CD4-positive, alpha-beta T cell treated with Interleukin-17A for 1 hour (primary cell): ENCODE measurements around the gene BRME1.
A peak's percentile ranks its signal among the peaks of the same experiment; 100 is the strongest.

Experiments
- DNase-seq: peaks from one replicate; pipeline ENCODE4 v3.0.0-alpha.2; 2020

The BRME1 gene

DNA sequence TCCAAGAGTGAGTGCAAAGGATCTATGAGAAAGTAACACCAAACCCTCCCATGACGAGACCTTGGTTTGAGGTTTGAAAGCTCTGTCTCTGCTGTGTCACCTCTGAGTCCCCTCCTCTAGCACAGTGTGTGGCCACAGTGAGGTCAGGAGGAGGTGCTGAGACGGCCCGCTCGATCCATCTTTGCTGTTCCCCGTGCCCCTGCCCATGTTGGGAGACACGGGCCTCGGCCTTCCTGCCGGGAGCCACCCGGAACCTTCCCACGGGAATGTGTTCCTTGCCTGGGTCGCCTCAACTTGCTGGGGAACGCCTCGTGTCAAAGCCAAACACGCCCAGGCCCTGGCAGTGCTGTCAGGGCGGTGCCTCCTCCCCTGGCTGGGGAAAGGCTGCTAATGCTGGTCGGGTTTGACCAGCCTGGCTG, 18.9 kb downstream of the BRME1 start:
- peak; percentile 65 for DNase-seq

DNA sequence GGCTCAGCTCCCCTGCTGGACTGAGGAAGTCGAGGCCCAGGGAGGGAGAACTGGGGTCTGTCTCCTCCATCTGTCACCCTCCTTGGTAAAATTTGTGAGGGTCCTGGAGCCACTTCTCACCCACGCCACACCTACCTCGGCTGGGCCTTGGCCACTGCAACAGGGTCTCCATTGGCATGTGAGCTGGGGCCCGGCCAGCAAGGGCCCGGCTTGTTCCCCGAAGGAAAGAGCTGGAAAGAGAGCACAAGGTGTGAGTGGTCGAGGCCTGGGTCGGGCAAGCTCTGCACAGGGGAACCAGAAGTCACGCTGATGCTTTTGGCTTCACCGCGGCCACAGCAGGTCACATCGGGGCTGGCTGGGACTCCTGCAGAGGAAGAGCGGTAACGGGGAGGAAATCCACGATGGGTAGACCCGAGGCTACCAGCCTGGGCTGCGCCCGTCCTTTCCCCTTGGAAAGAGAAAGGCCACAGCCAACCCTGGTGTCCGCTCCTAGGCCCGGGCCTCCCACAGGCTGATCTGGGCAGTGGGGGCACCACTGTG, 20.0 kb downstream of the BRME1 start:
- no peak for DNase-seq

DNA sequence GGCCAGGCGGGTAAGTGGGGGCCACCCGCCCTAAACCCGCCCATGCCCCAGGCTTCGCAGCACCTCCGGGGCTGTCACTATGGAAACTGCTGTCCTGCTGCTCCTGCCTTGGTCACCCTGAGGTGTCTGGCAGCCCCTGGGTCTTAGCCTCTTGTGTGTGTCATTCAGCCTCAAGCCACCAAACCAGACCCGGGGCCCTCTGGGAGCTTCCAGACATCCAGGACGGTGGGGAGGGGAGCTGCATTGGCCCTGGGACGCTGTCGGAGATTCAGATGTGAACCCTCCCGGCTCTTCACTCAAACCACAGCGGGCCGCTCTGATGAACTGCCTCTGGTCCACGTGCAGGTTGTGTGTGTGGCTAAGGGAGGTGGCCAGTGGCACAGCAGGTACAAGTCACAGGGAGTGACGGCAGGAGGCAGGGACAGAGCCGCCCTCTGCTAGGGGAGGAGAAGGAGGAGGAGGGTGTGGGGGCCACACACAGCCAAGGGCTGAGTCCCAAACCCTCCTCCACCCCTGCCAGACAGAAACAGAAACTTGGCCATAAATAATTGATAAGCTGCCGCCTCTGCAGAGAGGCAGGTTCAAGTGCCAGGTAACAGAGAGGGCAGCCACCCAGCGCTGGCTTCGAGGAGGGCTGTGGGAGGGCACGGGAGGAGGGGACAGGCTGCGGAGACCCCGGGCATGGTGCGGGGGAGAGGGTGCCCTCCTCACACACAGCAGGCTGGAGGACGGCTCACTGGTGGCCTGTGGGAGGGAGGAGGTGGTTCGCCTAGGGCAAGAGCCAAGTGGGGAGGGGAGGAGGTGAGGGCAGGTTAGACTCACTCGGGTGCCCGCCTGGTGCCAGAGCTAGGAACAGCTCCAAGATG, 21.0 kb downstream of the BRME1 start:
- no peak for DNase-seq

DNA sequence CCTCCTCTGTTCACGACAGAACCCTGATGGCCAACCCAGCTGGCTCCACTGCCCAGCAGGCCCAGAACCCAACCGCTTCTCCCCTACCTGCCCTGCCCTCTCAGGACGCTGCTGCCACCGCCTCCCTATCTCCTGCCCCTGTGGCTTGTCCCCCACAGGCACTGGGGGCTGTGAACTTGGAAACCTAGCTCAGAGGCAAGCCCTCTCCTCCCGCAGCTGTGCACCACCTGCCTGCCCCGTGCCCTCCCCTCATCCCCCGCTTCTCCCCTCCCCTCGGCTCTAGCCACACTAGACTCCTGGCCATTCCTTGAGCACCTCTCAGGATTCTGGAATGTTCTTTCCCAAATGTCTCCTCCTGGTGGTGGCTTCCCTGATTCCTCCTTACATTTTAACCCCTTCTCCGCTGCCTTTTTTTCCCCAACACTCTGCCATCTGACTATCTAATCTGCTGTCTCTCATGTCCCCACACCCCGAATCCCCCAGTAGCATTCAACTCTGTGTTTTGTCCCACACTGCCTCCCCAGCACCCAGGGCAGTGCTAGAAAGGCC, 22.3 kb downstream of the BRME1 start:
- no peak for DNase-seq

DNA sequence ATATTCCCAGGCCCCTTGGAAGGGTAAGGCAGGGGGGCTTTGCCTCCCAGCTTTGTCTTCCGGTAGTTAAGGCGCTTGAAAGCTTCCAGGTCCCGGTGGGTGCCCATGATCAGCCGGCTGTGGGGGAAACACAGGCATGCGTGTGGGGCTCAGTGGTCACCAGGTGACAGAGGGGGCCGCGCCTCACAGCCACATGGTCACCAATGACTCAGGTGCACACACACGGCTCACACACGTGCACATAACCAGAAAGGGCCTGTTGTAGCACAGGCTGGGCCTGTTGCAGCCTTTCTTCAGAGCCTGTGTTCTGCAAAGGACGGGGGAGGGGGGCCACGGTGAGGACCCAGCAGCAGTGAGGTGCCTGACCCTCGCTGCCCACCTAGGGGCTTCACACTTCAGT, 23.1 kb downstream of the BRME1 start:
- DNase-seq = no peak

DNA sequence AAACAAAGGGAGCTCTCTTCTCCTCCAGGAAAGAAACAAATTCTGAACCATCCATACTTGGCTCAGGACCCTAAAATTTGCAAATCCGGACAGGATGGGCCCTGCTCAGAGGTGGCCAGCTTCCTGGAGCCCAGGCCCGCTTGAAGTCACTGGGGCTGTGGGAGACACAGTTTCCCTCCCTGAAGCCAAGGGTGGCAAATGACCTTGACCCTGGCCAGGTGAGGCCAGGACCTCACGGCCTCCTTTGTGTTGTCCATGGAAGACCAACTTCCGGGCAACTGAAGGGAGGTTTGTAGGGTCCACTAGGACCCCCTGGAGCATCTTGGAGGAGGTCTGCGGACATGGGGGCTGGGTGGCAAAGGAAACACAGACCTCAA, 23.5 kb downstream of the BRME1 start:
- no peak for DNase-seq

DNA sequence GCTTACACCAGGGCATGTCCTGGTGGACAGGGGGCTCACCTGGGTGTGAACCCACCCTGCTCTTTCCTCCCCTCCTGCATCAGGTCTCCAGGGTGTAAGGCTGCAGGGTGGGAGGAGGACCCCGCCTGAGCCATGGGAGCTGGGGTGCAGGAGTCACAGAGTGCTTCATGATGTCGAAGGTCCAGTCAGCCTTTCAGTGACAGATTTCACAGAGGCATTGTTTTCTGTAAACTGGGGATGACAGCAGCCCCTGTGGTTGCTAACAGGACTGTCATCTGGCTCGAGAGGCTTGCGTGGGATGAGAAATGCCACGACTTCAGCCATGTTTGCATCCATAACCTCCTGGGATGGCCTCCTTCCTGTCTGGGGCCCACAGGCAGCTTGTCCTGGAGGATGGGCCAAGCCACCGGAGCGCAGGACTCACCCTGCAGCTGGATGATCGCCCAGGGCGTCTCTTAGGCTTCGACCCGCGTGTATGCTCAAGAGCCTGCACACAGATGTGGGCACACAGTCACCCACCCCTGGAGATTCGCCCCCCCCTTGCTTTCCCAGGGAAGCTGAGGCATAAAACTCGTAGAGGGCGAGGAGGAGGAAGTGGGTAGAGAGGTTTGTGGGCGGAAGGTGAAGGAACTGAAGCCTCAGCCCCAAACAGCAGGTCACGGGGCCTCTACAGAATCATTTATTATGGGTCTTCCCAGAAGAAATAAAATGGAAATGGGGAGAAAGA, 24.1 kb downstream of the BRME1 start:
- DNase-seq = peak; percentile 60

- peak; percentile 41 for DNase-seq
Observed at GRCh38 chr19:13881251-13881691, 24.6 kb downstream of the BRME1 start.

DNA sequence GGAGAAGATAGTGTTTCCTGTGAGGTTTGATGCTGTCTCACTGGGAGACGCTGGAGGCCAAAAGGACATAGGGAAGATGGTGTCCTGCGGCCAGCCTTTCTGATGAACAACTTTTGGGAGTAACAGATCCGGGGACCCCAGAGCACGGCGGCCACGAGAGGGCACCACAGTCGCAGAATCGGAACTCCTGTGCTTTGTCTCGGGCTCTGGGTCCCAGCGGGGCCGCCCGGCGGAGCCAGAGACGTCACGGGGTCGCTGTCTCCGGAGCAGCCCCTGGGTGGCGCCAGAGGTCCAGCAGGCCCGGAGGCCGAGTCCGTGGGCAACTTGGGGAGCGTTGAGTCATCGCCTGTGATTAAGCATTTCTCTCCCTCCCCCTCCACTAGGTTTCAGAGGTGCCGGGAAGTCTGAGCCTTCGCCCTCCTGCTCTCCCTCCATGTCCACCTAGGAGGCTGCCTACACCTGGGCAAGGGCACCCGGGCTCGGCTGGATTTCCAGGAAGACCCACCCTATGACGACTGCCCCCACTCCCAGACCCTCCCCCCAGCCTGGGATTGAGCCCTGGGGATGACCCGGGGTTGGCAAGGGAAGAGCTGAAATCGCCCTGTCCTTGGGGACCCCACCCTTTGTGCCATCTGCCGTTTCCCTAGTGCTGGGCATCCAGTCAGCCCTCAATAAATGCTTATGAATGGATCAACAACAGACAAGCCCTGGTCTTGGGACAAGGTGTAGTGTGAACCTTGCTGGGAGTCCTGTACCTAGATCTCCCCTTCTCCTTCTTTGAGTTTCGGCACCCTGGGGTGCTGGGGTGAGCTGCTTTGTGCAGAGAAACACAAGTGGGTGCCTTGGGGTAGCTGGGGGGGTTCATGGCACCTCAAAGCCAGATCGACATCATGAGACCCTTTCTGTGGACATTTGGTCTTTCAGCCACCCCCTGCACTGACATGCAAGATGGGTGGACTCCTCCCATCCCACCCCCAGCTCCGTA, 25.6 kb downstream of the BRME1 start:
- peak; percentile 98 for DNase-seq

GRCh38 chr19:13877303-13877702, 28.6 kb downstream of the BRME1 start:
- DNase-seq = no peak

DNA sequence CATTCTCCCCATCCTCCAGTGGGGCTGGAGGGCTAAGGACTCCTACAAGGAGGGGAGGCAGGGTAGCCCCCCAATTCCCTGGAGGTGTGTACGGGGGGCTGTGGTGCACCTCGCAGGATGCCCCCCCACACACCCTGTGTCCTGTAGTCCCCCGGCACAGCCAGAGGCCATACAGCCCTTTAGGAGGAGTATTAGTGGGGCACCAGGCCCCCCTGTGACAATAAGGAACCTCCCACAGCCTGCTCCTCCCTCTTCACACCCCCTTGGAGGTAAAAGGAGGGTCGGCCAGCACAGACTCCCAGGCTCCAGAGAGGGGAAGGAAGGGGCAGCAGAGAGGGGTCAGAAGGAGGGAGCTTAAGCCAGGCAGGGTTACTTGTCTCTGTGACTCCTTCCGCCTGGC, 29.1 kb downstream of the BRME1 start, which contains the start of gene NANOS3:
NANOS3 (plus strand) TSS at position 301 of the 400 bp plus-strand sequence. CDS start 115 bp downstream, outside the sequence.
- no peak for DNase-seq

DNA sequence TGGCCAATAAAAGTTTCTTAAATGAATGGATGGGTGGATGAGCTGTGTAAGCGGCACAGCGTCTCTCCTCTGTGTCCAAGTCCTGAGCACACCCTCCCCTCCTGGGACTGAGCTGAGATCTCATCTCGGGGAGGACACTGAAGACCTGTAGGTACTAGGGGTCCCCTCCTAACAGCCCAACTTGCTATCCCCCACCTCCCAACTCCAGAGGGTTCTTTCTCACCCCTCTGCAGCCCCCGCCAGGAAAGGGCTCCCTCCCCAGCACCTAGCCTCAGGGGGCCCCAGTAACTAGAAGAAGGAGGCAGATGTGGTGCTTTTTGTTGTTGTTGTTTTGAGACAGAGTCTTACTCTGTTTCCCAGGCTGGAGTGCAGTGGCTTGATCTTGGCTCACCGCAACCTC, 30.1 kb downstream of the BRME1 start:
- DNase-seq = no peak

- no peak for DNase-seq
Observed at GRCh38 chr19:13873834-13874515, 31.9 kb downstream of the BRME1 start.

GRCh38 chr19:13872695-13873389, 33.1 kb downstream of the BRME1 start:
- peak; percentile 32 for DNase-seq

GRCh38 chr19:13872339-13872694, 33.6 kb downstream of the BRME1 start:
- no peak for DNase-seq

DNA sequence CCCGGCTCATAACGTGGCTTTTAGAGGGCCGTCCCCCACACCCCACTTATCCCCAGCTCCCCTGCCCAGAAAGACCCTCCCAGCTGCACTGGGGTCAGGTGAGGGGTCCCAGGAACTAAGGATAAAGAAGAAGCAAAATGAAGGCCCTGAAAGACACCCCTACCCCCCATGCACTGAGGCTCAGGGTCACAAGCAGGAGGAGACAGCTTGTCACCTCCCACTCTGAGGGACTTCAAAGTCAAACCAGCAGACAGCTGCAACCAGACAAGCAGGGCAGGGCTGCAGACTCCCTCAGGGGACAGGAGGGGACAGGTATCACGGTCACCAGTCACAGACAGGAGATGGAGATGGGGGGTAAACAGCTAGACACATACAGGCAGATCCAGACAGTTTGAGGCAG, 35.0 kb downstream of the BRME1 start:
- DNase-seq = no peak

- DNase-seq = no peak
Observed at GRCh38 chr19:13869281-13869680, 36.6 kb downstream of the BRME1 start.

DNA sequence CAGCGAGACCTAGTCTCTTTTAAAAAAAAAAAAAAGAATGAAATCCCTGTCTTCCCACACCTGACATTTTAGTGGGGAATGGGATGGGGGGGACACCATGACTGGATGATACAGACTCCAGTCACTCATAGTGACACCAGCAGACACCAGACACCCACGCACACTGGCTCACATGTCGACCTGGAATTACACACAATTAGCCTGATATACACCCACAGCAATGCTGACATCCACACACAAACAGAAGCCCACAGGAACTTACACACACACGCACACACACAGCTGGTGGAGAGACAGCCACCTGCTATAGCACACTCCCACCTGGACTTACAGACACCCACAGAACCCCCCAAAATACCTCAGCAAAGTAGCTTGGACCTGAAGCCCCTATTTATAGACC, 37.3 kb downstream of the BRME1 start:
- no peak for DNase-seq

GRCh38 chr19:13866463-13867046, 39.4 kb downstream of the BRME1 start:
- no peak for DNase-seq

DNA sequence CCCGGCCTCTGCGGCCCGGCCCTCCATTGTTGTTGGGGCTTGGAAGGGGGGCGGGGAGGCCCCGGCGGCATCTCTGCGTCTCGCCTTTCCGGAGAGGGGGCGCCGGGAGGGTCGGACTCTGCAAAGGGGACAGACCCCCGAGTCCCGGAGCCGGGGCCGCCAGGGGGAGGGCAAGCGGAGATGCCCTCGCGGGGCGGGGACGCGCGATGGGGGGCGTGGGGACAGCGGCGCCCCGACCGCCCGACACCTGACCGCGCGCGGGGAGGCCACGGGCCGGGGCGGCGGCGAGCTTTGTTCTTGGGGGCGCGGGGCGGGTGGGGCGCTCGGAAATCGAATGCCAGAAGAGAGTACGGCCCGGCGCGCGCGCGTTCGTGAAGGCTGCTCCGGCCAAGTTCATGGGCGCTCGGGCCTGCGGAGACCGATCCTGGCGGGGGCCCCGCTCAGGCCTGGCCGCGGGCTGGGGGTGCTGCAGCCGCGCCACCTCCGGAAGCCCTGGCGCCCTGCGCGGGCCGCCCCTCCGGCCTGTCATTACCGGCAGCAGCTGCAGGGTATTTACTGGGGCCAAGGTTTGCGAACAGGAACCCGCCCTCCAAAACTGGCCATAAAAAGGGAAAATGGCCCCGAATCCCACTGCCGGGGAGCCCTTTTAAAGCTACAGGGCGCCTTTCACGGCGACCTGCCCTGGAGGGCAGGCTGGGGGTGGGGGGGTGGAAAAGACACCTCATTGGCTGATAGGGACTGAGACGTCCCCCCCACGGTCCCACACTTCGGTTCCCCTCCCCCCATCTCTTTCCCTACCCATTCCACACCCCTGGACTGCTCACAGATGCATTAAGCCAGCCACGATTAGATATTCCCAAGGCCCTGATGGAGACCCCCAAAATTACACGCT, 40.1 kb downstream of the BRME1 start:
- no peak for DNase-seq
